SKM-1 (cell line): ENCODE results near the gene PRRT3.
"Not testable (repeated sequence)": the region's sequence is repeated elsewhere in the genome, so short reads cannot be mapped to it uniquely, and the experiment has no call there.

ENCODE experiments used
- DNase-seq: peaks from one replicate; lab custom pipeline; 2025; ENCODE audit not compliant: unreplicated experiment; lab: John Stamatoyannopoulos, UW

Gene PRRT3

DNA sequence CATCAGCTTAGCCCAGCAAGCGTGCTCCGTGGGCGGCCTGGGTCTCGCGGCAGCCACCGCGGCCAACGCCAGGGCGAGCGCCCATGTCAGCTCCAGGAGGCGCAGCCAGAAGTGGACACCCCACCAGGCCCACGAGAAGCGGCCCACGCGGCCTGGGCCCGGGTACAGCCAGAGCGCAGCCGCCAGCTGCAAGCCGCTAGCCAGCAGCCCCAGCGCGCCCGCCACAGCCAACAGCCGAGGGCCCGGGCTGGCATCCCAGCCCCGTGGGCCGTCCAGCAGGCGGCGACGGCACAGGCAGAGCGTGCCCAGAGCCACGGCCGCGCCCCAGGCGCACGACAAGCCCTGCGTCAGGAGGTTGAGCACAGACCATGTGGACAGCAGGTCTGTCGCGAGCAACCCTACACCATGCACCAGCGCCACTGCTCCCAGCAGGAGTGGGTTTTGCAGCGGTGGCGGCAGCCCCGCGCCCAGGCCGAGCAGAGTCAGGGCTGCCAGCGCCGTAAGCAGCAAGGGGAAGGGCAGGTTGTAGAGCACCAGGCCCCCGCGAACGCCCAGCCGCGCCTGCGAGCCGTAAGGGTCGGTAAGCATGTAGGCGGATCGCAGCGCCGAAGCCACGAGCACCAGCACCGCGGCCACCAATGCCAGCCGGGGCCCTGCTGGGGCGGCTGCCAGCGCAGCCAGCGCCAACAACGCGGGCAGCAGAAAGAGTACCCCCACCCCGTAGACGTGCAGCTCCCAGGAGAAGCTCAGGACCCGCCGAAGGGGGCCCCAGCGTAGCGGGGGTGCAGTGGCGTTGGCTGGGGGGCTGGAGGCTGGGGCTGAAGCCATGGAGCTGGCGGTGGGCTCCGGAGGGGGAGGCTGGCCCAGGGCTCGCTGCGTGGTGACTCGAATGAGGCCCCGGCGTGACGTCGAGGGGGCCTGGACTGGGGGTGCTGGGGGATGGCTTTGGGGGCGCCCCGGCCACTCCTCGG, 4.9 kb downstream of the PRRT3 start:
- no peak for DNase-seq

DNA sequence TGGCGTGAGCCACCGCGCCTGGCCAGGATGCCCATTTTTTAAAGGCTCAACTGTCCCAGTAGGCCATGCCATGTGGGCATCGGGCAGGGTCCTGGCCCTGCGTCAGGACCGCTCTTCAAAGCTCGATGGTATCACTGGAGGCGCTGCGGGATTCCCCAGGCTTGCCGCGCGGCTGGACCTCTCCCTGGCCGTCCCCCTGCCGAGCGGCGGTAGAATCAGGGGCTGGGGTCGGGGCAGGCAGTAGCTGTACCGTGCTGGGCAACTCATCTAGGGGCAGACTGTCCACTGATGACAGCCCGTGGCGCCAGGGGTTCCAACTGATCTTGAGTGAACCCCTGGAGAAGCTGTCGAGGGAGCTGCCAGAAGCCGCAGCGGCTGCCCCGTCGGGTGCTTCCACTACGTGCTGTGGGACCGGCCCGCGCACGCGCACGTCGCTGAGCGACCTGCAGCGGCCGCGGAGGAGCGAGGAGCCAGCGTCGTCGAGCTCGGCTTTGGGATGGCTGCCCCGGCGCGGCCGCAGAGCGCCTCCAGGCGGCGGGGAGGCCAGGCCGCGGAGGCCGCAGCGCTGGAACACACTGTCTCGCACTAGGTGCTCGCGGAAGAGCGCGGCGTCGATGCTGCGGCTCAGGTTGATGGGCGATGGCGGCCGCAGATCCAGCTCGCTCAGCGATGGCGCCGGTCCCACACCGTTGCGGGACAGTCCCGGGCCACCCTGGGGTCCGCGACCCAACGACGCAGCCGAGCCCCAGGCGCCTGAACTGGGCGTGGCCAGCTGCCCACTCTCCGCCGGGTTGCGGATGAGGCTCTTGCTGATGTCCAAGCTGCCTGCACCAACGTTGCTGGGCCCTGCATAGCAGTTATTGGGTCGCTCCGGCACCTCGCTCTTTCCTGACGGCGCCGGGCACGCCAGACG, 5.8 kb downstream of the PRRT3 start:
- DNase-seq: no peak

DNA sequence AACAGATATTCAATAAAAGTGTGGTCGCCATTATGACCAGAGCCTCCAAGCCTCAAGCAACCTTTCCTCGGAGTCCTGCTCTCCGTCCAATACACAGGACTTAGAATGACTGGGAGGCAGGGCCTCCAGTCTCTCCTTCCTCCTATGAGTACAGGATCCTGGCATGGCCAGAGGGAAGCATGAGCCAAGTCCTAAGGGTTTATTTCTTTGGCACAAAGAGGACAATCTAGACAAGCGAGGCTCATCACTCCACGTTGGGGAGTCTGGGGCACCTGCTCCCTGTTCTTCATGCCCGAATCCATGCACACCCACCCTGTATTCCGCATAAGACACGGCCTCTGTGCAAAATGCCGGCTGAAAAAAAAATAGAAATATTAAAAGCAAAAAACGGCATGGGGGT, 6.8 kb downstream of the PRRT3 start:
- no peak for DNase-seq

DNA sequence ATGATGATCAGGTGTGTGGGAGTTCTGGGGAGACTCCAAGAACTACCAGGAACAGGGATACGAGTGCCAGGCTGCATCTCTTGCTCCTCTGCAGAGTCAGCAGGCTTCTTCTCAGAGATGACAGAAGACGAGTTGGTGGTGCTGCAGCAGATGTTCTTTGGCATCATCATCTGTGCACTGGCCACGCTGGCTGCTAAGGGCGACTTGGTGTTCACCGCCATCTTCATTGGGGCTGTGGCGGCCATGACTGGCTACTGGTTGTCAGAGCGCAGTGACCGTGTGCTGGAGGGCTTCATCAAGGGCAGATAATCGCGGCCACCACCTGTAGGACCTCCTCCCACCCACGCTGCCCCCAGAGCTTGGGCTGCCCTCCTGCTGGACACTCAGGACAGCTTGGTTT, 7.9 kb downstream of the PRRT3 start:
- DNase-seq: no peak

DNA sequence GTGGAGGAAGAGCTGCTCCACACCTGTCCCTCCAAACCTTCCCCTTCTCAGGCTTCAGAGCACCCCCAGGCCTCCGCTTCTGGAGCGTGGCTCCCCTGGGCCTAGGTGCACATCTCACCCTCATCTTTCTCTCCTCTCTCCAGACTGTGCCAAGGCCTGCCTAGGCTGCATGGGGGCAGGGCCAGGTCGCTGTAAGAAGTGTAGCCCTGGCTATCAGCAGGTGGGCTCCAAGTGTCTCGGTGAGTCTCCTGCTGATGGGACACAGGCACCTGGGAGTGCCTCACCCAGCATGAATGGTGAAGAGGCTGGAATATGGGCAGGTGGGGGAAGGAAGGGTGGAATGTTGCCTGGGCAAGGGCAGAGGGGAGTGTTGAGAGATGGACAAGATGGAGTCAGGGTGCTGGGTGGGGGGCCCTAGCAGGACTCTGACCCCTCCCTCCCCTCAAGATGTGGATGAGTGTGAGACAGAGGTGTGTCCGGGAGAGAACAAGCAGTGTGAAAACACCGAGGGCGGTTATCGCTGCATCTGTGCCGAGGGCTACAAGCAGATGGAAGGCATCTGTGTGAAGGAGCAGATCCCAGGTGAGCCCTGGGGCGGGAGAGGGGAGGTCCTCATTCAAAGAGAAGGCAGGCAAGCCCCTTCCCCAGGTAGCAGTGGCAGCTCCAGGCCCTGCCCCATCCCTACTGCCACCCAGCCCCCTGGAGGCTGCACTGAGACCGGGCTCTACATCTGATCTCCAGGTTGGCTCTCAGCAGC, 9.1 kb downstream of the PRRT3 start:
- no peak for DNase-seq

DNA sequence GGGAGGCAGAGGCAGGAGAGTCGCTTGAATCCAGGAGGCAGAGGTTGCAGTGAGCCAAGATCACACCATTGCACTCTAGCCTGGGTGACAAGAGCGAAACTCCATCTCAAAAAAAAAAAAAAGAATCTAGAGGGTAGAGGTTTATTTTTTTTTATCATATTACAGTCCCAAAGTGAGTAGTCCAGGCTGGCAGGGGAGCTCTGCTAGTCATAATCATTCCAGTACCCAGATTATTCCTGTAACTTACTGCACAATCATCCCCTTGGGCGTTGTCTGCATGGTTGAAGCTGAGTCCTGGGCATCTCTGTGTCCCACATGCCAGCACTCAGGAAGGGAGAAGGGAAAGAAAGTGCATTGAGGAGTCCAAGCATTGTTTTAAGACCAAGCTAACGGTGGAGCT, 10.0 kb downstream of the PRRT3 start:
- no peak for DNase-seq

DNA sequence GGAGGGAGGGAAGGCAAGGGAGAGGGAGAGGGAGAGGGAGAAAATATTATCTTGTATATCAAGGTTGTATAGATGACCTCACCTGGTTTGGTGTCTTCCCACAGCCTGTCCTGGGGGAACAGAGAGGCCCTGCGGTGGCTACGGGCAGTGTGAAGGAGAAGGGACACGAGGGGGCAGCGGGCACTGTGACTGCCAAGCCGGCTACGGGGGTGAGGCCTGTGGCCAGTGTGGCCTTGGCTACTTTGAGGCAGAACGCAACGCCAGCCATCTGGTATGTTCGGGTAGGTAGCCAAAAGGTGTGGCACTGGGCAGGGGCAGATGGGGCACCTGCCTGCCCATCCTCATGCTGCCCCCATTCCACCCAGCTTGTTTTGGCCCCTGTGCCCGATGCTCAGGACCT, 11.5 kb downstream of the PRRT3 start:
- no peak for DNase-seq

DNA sequence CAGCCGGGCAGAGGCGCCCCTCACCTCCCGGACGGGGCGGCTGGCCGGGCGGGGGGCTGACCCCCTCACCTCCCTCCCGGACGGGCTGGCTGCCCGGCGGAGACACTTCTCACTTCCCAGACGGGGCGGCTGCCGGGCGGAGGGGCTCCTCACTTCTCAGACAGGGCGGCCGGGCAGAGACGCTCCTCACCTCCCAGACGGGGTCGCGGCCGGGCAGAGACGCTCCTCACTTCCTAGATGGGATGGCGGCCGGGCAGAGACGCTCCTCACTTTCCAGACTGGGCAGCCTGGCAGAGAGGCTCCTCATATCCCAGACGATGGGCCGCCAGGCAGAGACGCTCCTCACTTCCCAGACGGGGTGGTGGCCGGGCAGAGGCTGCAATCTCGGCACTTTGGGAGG, 12.3 kb downstream of the PRRT3 start:
- DNase-seq: not testable (repeated sequence)

DNA sequence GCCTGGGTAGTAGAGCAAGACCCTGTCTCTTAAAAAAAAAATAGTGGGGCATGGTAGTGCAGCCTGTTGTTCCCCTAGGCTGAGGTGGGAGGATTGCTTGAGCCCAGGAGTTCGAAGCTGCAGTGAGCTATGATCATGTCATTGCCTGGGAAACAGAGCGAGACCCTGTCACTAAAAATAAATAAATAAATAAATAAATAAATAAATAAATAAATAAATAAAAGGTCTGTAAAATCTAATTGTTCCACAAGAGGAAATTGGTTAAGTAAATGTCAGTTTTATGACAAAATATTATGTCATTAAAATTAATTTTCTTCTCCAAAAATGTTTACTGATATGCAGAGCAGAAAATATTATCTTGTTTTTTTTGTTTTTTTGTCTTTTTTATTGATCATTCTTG, 13.2 kb downstream of the PRRT3 start:
- no peak for DNase-seq

DNA sequence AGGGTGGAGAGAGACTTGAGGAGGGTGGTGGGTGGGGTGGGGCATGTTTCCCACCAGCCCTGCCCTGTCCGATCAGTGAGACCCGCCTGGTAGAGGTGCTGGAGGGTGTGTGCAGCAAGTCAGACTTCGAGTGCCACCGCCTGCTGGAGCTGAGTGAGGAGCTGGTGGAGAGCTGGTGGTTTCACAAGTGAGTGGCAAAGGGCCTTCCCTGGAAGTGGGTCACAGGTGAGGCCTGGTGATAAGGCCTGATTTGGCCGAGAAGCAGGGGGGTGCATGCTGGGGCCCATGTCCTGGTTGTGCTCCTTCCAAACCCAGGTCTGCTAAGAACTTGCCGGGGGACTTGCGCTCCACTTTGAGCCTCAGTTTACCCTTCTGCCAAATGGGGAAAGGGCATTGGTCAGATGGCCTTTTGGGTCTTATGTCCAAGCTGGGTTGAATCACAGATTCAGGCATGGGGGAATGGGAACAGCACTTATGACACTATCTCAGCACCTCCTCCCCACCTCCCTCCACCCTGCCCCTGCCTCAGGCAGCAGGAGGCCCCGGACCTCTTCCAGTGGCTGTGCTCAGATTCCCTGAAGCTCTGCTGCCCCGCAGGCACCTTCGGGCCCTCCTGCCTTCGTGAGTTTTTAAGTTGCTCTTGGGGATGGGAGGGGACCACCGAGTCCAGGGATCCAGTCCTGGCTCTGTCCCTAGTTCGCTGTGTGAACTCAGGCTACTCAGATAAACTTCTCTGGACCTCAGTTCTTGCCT, 14.5 kb downstream of the PRRT3 start:
- no peak for DNase-seq

DNA sequence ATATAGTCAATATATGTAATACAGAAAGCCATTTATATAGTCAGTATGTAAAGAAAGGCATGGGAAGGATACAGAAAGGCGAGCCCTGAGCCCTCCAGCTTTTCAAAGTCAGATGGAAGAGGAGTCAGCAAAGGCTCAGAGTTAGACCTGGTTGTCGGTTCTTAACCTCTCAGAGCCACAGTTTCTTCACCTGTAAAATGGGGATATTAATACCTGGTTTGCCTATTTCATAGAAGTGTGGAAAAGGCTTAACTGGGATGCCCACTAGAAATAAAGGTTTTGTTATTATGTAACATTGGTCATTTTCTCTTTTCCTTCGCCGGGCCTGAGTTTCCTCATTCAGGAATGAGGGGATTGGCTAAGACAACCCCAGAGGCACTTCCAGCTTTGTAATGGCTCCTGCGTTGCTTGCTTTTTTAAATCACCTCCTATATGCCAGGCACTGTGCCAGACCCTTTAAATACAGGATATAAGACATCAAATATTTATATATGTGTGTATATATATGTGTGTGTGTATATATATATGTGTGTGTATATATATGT, 16.2 kb downstream of the PRRT3 start:
- no peak for DNase-seq

DNA sequence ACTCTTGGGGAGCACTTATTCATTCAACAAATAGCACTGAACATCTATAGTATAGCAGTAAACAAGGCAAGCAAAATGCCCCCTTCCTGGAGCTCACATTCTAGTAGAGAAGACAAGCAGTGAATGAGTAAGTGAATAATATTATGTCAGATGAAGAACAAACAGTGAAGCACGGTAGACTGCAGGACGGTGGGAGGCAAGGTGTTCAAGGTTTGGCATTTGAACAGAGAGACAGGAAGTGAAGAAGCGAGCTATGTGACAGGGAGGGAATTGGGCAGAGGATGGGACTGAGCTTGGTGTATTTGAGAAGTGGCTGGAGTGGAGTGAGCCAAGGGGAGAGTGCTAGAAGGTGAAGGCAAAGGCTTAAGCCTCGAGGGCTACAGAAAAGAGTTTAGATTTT, 17.2 kb downstream of the PRRT3 start:
- no peak for DNase-seq

DNA sequence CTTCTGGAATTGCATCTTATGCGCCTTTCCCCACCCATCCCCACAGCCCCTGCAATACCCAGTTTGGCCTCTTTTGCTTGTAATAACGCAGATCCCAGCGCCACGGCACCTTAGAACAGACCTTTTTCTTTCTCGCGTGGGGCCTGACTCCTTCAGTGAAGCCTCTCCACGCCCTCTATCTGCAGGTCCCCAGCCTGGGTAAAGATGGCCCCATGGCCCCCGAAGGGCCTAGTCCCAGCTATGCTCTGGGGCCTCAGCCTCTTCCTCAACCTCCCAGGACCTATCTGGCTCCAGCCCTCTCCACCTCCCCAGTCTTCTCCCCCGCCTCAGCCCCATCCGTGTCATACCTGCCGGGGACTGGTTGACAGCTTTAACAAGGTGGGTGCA, 18.0 kb downstream of the PRRT3 start:
- DNase-seq: no peak

DNA sequence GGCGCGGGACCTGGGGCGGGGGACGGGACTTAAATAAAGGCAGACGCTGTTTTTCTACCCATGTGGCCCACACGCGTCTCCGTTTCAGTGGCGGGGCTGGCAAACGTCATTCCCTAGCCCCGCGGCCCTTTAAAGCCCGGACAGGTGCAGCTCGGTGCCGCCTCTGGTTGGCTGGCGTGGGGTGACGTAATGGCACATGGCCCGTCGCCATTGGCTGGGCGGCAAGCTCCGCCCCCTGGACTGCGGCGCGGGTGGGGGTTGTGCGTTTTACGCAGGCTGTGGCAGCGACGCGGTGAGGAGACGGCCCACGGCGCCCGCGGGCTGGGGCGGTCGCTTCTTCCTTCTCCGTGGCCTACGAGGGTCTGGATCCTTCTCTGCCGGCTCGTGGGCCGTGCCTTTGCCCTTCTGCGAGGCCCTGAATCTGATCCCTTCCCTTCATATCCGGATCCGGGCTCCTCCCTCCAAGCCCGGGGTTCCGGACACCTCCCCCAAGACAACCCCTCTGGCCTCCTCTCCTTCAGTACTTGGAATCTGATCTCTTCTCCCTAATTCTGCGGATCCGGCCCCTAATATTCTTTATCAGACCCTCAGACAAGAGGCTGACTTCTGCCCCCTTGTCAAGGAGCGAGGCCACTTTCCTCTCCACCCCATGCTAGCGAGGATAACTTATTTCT, 18.5 kb downstream of the PRRT3 start, which contains the start of gene CRELD1:
Gene CRELD1 (plus strand): TSS at position 274 of the 674 bp plus-strand sequence. CDS start 605 bp downstream, outside the sequence.
- DNase-seq: peak; percentile 92

DNA sequence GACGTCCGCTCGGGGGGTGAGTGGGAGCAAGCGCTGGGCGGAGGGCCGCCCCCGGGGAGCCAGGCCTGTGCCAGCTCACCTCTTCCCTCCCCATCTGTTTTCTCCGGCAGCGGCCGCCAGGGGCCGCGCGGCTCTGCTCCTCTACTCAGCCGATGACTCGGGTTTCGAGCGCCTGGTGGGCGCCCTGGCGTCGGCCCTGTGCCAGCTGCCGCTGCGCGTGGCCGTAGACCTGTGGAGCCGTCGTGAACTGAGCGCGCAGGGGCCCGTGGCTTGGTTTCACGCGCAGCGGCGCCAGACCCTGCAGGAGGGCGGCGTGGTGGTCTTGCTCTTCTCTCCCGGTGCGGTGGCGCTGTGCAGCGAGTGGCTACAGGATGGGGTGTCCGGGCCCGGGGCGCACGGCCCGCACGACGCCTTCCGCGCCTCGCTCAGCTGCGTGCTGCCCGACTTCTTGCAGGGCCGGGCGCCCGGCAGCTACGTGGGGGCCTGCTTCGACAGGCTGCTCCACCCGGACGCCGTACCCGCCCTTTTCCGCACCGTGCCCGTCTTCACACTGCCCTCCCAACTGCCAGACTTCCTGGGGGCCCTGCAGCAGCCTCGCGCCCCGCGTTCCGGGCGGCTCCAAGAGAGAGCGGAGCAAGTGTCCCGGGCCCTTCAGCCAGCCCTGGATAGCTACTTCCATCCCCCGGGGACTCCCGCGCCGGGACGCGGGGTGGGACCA, 19.2 kb downstream of the PRRT3 start:
- peak; percentile 46 for DNase-seq

DNA sequence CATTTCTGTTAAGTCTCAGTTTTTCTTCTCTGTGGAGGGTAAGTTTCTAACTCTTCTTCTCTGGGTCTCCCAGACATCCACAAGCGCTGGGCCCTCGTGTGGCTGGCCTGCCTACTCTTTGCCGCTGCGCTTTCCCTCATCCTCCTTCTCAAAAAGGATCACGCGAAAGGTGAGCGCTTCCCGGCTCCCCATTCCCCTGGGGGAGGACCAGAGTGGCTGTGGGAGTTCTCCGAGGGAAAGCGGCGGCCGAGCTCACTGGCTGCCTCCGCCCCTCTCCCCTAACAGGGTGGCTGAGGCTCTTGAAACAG, 19.7 kb downstream of the PRRT3 start:
- no peak for DNase-seq

DNA sequence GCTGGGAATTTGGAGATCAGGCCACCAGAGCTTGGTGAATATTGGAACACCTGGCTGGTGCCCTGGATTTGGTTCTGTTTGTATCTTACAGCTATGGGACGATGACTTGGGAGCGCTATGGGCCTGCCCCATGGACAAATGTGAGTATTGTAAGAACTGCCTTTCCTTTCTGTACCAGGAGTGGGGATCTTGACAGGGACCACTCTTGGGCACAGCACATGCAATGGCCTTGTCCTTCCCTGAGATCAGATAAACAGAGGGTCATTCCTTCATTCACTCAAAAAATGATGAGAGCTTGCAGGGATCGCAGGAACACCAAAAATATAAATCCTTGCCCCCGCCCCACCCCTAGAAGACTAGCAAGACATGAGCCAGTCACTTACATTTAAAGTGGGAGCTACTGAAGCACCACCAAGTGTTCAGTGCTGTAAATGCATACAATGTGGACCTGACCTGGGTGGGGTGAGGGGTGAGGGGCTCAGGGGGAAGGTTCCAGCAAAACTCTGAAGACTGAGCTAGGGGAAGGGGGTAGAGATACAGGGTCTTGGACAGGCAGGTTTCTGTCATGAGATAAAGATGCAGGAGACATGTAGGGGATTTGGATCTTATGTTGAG, 21.3 kb downstream of the PRRT3 start:
- no peak for DNase-seq

DNA sequence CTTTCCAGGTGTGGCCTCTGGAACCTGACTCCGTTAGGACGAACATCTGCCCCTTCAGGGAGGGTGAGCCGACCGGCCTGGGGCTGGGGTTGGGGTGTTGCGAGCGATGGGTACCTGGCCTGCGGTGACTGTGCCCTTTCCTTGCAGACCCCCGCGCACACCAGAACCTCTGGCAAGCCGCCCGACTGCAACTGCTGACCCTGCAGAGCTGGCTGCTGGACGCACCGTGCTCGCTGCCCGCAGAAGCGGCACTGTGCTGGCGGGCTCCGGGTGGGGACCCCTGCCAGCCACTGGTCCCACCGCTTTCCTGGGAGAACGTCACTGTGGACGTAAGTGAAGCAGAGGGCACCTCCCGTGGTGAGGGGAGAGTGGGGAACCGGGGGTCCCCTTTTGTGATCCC, 24.1 kb downstream of the PRRT3 start:
- DNase-seq: no peak
